GM21825 (cell line): Measurements from ENCODE around the gene ZSWIM5.
"Not testable (repeated sequence)": the region's sequence is repeated elsewhere in the genome, so short reads cannot be mapped to it uniquely, and the experiment has no call there.

Experiments used
- ATAC-seq: cut with Tn5 transposase; IDR thresholded peaks from one replicate; pipeline ENCODE4 v1.9.1; 2021; ENCODE audit warnings: mild to moderate bottlenecking, moderate library complexity; ENCODE audit not compliant: unreplicated experiment

The ZSWIM5 gene

GRCh38 chr1:45097944-45098343 is 108.5 kb downstream of the ZSWIM5 start:
- ATAC-seq, result no peak

- ATAC-seq, result no peak
Measured at GRCh38 chr1:45097079-45097478, 109.3 kb downstream of the ZSWIM5 start.

- no peak for ATAC-seq
Measured at GRCh38 chr1:45095450-45095849, 111.0 kb downstream of the ZSWIM5 start.

- not testable (repeated sequence) for ATAC-seq
Measured at GRCh38 chr1:45094371-45094770, 112.0 kb downstream of the ZSWIM5 start.

GRCh38 chr1:45093334-45093733 is 113.1 kb downstream of the ZSWIM5 start:
- ATAC-seq, result no peak

GRCh38 chr1:45089711-45090110 is 116.7 kb downstream of the ZSWIM5 start:
- no peak for ATAC-seq

GRCh38 chr1:45084562-45084961 is 121.8 kb downstream of the ZSWIM5 start:
- ATAC-seq, result no peak

- no peak for ATAC-seq
Measured at GRCh38 chr1:45079533-45079932, 126.9 kb downstream of the ZSWIM5 start.

GRCh38 chr1:45076959-45077358 is 129.4 kb downstream of the ZSWIM5 start:
- ATAC-seq, result not testable (repeated sequence)

GRCh38 chr1:45071567-45071966 is 134.8 kb downstream of the ZSWIM5 start:
- no peak for ATAC-seq

- no peak for ATAC-seq
Measured at GRCh38 chr1:45067806-45068205, 138.6 kb downstream of the ZSWIM5 start.

GRCh38 chr1:45065083-45065482 is 141.3 kb downstream of the ZSWIM5 start:
- no peak for ATAC-seq

GRCh38 chr1:45062463-45062862 is 143.9 kb downstream of the ZSWIM5 start:
- not testable (repeated sequence) for ATAC-seq

GRCh38 chr1:45059829-45060228 is 146.6 kb downstream of the ZSWIM5 start:
- ATAC-seq, result no peak

- ATAC-seq, result no peak
Measured at GRCh38 chr1:45057542-45057941, 148.9 kb downstream of the ZSWIM5 start.

- no peak for ATAC-seq
Measured at GRCh38 chr1:45051005-45051772, 155.2 kb downstream of the ZSWIM5 start.

- no peak for ATAC-seq
Measured at GRCh38 chr1:45047032-45047431, 159.4 kb downstream of the ZSWIM5 start.

GRCh38 chr1:45044916-45045315 is 161.5 kb downstream of the ZSWIM5 start:
- ATAC-seq, result no peak

GRCh38 chr1:45043094-45043493 is 163.3 kb downstream of the ZSWIM5 start:
- no peak for ATAC-seq

- no peak for ATAC-seq
Measured at GRCh38 chr1:45040297-45040696, 166.1 kb downstream of the ZSWIM5 start.

GRCh38 chr1:45038661-45039364 is 167.6 kb downstream of the ZSWIM5 start:
- ATAC-seq, result no peak

- no peak for ATAC-seq
Measured at GRCh38 chr1:45038240-45038639, 168.2 kb downstream of the ZSWIM5 start.
